ENCODE results near the gene FUNDC2. TPM values are rescaled to one million over a fixed set of nuclear protein-coding genes. Genes with fewer than 3 reads are reported as not detected.
"Not testable (repeated sequence)": the region's sequence is repeated elsewhere in the genome, so short reads cannot be mapped to it uniquely, and the experiment has no call there.

Gene FUNDC2
- total RNA-seq, 1 donor: 47.4 TPM

DNA sequence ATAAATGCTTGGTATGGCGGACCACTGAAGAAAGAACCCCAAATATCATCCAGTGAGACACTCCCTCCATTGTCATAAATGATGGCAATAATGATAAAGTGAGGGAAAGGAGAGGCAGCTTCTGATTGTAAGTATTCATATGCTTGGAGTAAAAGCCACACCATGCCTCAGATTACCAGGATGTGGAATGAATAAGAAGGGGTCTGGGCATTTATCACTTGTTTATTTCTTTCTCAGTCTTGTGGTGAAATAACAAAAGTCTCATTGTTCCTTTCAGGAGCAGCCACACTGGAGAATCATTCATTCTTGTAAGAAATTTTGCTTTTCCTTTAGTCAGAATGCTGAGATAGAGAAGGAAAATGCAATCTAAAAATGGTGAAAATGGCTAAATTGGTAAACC, 25.8 kb upstream of the FUNDC2 start:
- Histone ChIP-seq H3K4me1 (ENCODE audit: insufficient read depth, low read length) (no peaks in the 10 kb centered on the region), H3K9me3 (ENCODE audit: low read depth, low read length) (no peaks in the 10 kb centered on the region), H2AFZ (ENCODE audit: low read length) (no peak overlapping the region), H3K27me3 (ENCODE audit: insufficient read depth, low read length) (no peaks in the 10 kb centered on the region), H3K36me3 (ENCODE audit: insufficient read depth, low read length) (no peaks in the 10 kb centered on the region), H3K4me3 (ENCODE audit: insufficient read depth, low read length) (no peak overlapping the region), H3K4me2 (ENCODE audit: insufficient read depth, low read length) (no peak overlapping the region), H4K20me1 (ENCODE audit: insufficient read depth, low read length) (no peaks in the 10 kb centered on the region), H3K79me2 (ENCODE audit: insufficient read depth, low read length) (no peaks in the 10 kb centered on the region), H3K27ac (ENCODE audit: low read depth, low read length) (no peak overlapping the region)
- no peak for DNase-seq (ENCODE audit: insufficient read length, low spot score, missing footprints)
- no peak for TF ChIP-seq CTCF (IDR thresholded peaks at IDR 0.05; ENCODE audit: extremely low read depth, low read depth, low read length)

GRCh38 chrX:155001873-155002272, 24.8 kb upstream of the FUNDC2 start:
- TF ChIP-seq CTCF (IDR thresholded peaks at IDR 0.05; ENCODE audit: extremely low read depth, low read depth, low read length): no peak

DNA sequence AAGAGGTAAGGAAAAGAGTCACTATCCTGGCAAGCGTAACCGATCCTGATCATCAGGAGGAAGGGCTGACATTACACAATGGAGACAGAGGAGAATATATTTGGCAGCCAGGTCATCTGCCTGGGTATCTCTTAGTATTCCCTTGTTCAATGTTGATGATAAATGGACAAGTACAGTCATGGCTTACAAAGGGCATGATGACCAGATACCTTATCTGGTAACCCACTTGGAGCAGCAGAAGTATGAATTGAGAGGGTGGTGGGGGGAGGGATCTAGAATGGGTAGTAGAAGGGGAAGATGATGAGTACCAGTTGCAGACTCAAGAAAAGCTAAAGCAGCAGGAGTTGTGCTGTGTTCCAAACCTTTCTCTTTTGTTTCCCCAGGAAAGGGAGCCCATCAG, 21.5 kb upstream of the FUNDC2 start:
- no peak overlapping the region for H2AFZ ChIP-seq (ENCODE audit: low read length)
- H3K4me1 ChIP-seq (ENCODE audit: insufficient read depth, low read length): no peaks in the 10 kb centered on the region
- H3K79me2 ChIP-seq (ENCODE audit: insufficient read depth, low read length): no peaks in the 10 kb centered on the region
- no peak overlapping the region for H3K4me2 ChIP-seq (ENCODE audit: insufficient read depth, low read length)
- H3K36me3 ChIP-seq (ENCODE audit: insufficient read depth, low read length): no peaks in the 10 kb centered on the region
- no peaks in the 10 kb centered on the region for H3K9me3 ChIP-seq (ENCODE audit: low read depth, low read length)
- H3K27ac ChIP-seq (ENCODE audit: low read depth, low read length): no peak overlapping the region
- TF ChIP-seq CTCF (IDR thresholded peaks at IDR 0.05; ENCODE audit: extremely low read depth, low read depth, low read length): no peak
- H3K27me3 ChIP-seq (ENCODE audit: insufficient read depth, low read length): no peaks in the 10 kb centered on the region
- H4K20me1 ChIP-seq (ENCODE audit: insufficient read depth, low read length): no peaks in the 10 kb centered on the region
- no peak overlapping the region for H3K4me3 ChIP-seq (ENCODE audit: insufficient read depth, low read length)
- no peak for DNase-seq (ENCODE audit: insufficient read length, low spot score, missing footprints)

More at GRCh38 chrX:155001873-155002272, 24.8 kb upstream of the FUNDC2 start:
- no peaks in the 10 kb centered on the region for H4K20me1 ChIP-seq (ENCODE audit: insufficient read depth, low read length)
- H3K4me3 ChIP-seq (ENCODE audit: insufficient read depth, low read length): no peak overlapping the region
- H3K27me3 ChIP-seq (ENCODE audit: insufficient read depth, low read length): no peaks in the 10 kb centered on the region
- H3K79me2 ChIP-seq (ENCODE audit: insufficient read depth, low read length): no peaks in the 10 kb centered on the region
- no peak overlapping the region for H3K4me2 ChIP-seq (ENCODE audit: insufficient read depth, low read length)
- DNase-seq (ENCODE audit: insufficient read length, low spot score, missing footprints): no peak
- H3K4me1 ChIP-seq (ENCODE audit: insufficient read depth, low read length): no peaks in the 10 kb centered on the region
- no peaks in the 10 kb centered on the region for H3K9me3 ChIP-seq (ENCODE audit: low read depth, low read length)
- no peak overlapping the region for H2AFZ ChIP-seq (ENCODE audit: low read length)
- no peaks in the 10 kb centered on the region for H3K36me3 ChIP-seq (ENCODE audit: insufficient read depth, low read length)
- no peak overlapping the region for H3K27ac ChIP-seq (ENCODE audit: low read depth, low read length)

GRCh38 chrX:155006379-155006778, 20.3 kb upstream of the FUNDC2 start:
- not testable (repeated sequence) for DNase-seq (ENCODE audit: insufficient read length, low spot score, missing footprints); H3K9me3 ChIP-seq (ENCODE audit: low read depth, low read length); H3K27me3 ChIP-seq (ENCODE audit: insufficient read depth, low read length); H3K36me3 ChIP-seq (ENCODE audit: insufficient read depth, low read length); H3K4me2 ChIP-seq (ENCODE audit: insufficient read depth, low read length); H2AFZ ChIP-seq (ENCODE audit: low read length); H4K20me1 ChIP-seq (ENCODE audit: insufficient read depth, low read length); H3K27ac ChIP-seq (ENCODE audit: low read depth, low read length); H3K4me1 ChIP-seq (ENCODE audit: insufficient read depth, low read length); H3K4me3 ChIP-seq (ENCODE audit: insufficient read depth, low read length); H3K79me2 ChIP-seq (ENCODE audit: insufficient read depth, low read length)

DNA sequence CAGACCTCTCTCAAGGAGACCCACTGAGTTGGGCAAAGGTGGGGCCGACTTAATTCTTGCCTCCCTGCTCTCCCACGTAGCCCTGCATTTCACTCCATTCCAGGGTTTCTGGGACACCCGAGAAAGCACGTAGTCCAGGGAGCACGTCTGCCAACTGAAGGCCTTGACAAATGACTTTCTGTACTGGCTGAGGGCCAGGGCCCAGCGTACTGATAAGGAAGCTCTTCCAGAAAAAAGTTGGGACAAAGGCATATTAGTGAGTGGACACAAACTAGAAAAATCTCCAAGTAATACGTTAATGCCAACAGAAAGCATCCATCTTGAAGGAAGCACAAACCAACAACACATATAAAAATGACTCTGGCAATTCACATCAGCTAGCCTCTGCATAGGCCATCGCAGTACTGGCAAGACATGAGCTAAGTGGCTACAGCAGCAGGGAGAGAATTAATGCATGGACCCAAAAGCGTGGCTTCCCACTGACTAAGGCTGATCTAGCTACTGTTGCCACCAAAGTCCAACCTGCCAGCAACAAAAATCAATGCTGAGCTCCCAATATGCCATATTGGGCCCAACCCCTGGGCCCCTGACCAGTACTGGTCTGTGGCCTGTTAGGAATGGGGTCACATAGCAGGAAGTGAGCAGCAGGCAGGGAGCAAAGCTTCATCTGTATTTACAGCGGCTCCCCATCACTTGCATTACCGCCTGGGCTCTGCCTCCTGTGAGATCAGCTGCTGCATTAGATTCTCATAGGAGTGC, 19.6 kb upstream of the FUNDC2 start:
- not testable (repeated sequence) for H4K20me1 ChIP-seq (ENCODE audit: insufficient read depth, low read length); H3K79me2 ChIP-seq (ENCODE audit: insufficient read depth, low read length); H3K27ac ChIP-seq (ENCODE audit: low read depth, low read length); H3K4me2 ChIP-seq (ENCODE audit: insufficient read depth, low read length); H2AFZ ChIP-seq (ENCODE audit: low read length); DNase-seq (ENCODE audit: insufficient read length, low spot score, missing footprints); H3K9me3 ChIP-seq (ENCODE audit: low read depth, low read length); H3K4me1 ChIP-seq (ENCODE audit: insufficient read depth, low read length); H3K4me3 ChIP-seq (ENCODE audit: insufficient read depth, low read length); H3K27me3 ChIP-seq (ENCODE audit: insufficient read depth, low read length); H3K36me3 ChIP-seq (ENCODE audit: insufficient read depth, low read length)

DNA sequence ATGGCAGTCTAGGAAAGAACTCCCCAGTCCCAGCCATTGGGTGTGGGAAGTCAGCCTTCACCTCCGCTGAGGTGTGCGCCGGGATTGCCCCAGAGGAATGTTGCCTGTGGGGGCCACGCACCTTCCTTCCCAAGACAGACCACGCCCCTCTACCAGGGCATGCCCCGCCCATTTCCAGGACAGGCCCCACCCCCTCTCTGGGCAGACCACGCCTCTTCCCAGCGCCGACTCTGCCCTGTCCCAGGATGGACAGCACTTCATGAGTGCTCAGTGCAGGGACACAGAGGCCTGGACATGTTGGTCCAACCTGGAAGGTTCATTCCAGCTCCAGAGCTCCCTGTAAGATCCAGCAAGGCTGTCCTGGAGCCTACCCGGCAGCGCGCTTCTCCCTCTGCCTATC, 18.1 kb upstream of the FUNDC2 start:
- not testable (repeated sequence) for H2AFZ ChIP-seq (ENCODE audit: low read length); H4K20me1 ChIP-seq (ENCODE audit: insufficient read depth, low read length); H3K36me3 ChIP-seq (ENCODE audit: insufficient read depth, low read length); H3K4me3 ChIP-seq (ENCODE audit: insufficient read depth, low read length); H3K27me3 ChIP-seq (ENCODE audit: insufficient read depth, low read length); H3K9me3 ChIP-seq (ENCODE audit: low read depth, low read length); H3K4me1 ChIP-seq (ENCODE audit: insufficient read depth, low read length); H3K4me2 ChIP-seq (ENCODE audit: insufficient read depth, low read length); H3K79me2 ChIP-seq (ENCODE audit: insufficient read depth, low read length); H3K27ac ChIP-seq (ENCODE audit: low read depth, low read length); DNase-seq (ENCODE audit: insufficient read length, low spot score, missing footprints)
